Loucy (cell line): ENCODE measurements around the gene SPATA17.

Experiments
- H2AFZ ChIP-seq: fragments of 200-600 bp; sonication (generic); 2 replicates; pipeline ENCODE4 v1.6.0; 2016; ENCODE audit warnings: antibody characterized with exemption, mild to moderate bottlenecking, low read length, moderate library complexity
- H3F3A ChIP-seq: fragments of 200-600 bp; 2 replicates; pipeline ENCODE4 v1.6.0; 2016; ENCODE audit warnings: antibody characterized with exemption, low read depth, mild to moderate bottlenecking
- H3K27me3 ChIP-seq: fragments of 200-600 bp; sonication (generic); 2 replicates; pipeline ENCODE4 v1.6.1; 2014; ENCODE audit warnings: low read length, mild to moderate bottlenecking; ENCODE audit not compliant: insufficient read depth, poor library complexity, severe bottlenecking
- H3K36me3 ChIP-seq: fragments of 200-600 bp; sonication (generic); 2 replicates; pipeline ENCODE4 v1.6.1; 2016; ENCODE audit warnings: low read length; ENCODE audit not compliant: insufficient read depth
- H3K4me1 ChIP-seq: fragments of 200-600 bp; sonication (generic); 2 replicates; pipeline ENCODE4 v1.5.1; 2014; ENCODE audit warnings: low read length, mild to moderate bottlenecking; ENCODE audit not compliant: insufficient read depth, poor library complexity, severe bottlenecking
- H3K4me2 ChIP-seq: fragments of 200-600 bp; sonication (generic); 2 replicates; pipeline ENCODE4 v1.6.0; 2014; ENCODE audit warnings: antibody characterized with exemption, low read length, low read depth, mild to moderate bottlenecking; ENCODE audit not compliant: poor library complexity, severe bottlenecking
- H3K4me3 ChIP-seq: fragments of 200-600 bp; sonication (generic); 2 replicates; pipeline ENCODE4 v1.5.1; 2014; ENCODE audit warnings: low read length, mild to moderate bottlenecking, mixed read lengths; ENCODE audit not compliant: poor library complexity, severe bottlenecking
- H3K79me2 ChIP-seq: fragments of 200-600 bp; sonication (generic); 2 replicates; pipeline ENCODE4 v1.6.1; 2014; ENCODE audit warnings: low read length; ENCODE audit not compliant: insufficient read depth
- H3K9ac ChIP-seq: fragments of 200-600 bp; sonication (generic); 2 replicates; pipeline ENCODE4 v1.6.0; 2014; ENCODE audit warnings: mild to moderate bottlenecking, low read depth, low read length, moderate library complexity; ENCODE audit not compliant: poor library complexity, severe bottlenecking
- H3K9me2 ChIP-seq: fragments of 200-600 bp; sonication (generic); replicated peaks from 2 replicates; pipeline ENCODE4 v1.6.1; 2016; ENCODE audit warnings: low read depth, low read length, mixed read lengths
- H3K9me3 ChIP-seq: fragments of 200-600 bp; sonication (generic); 2 replicates; pipeline ENCODE4 v1.6.1; 2014; ENCODE audit warnings: mild to moderate bottlenecking, antibody characterized with exemption, low read length, low read depth; ENCODE audit not compliant: insufficient read depth
- H4K20me1 ChIP-seq: fragments of 200-600 bp; sonication (generic); 2 replicates; pipeline ENCODE4 v1.6.0; 2014; ENCODE audit warnings: antibody characterized with exemption, low read length, mild to moderate bottlenecking; ENCODE audit not compliant: insufficient read depth, poor library complexity, severe bottlenecking
- EZH2phosphoT487 ChIP-seq: fragments of 200-600 bp; IDR thresholded peaks from 2 replicates; pipeline ENCODE4 v1.6.1; 2018; ENCODE audit warnings: antibody characterized with exemption, mild to moderate bottlenecking, moderate library complexity, borderline replicate concordance
- TF ChIP-seq, protein P1 (sequence below): fragments of 200-600 bp; sonication (generic); conservative IDR thresholded peaks from 2 replicates; pipeline ENCODE4 v1.5.1; 2014; ENCODE audit warnings: mild to moderate bottlenecking, antibody characterized with exemption, low read length

The SPATA17 gene

GRCh38 chr1:217734973-217735372, 103.8 kb downstream of the SPATA17 start:
- Histone ChIP-seq H2AFZ (no peak overlapping the region), H3K36me3 (no peaks in the 10 kb centered on the region), H3K27me3 (no peaks in the 10 kb centered on the region), H3K9me3 (no peaks in the 10 kb centered on the region), H3K9ac (no peak overlapping the region), H3K9me2 (no peaks in the 10 kb centered on the region), H3F3A (no peaks in the 10 kb centered on the region), H3K4me3 (no peak overlapping the region), H3K4me2 (no peak overlapping the region), H4K20me1 (no peaks in the 10 kb centered on the region), H3K79me2 (no peaks in the 10 kb centered on the region), H3K4me1 (no peaks in the 10 kb centered on the region)
- TF ChIP-seq, protein P1, sequence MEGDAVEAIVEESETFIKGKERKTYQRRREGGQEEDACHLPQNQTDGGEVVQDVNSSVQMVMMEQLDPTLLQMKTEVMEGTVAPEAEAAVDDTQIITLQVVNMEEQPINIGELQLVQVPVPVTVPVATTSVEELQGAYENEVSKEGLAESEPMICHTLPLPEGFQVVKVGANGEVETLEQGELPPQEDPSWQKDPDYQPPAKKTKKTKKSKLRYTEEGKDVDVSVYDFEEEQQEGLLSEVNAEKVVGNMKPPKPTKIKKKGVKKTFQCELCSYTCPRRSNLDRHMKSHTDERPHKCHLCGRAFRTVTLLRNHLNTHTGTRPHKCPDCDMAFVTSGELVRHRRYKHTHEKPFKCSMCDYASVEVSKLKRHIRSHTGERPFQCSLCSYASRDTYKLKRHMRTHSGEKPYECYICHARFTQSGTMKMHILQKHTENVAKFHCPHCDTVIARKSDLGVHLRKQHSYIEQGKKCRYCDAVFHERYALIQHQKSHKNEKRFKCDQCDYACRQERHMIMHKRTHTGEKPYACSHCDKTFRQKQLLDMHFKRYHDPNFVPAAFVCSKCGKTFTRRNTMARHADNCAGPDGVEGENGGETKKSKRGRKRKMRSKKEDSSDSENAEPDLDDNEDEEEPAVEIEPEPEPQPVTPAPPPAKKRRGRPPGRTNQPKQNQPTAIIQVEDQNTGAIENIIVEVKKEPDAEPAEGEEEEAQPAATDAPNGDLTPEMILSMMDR, result no peak
- no peak for TF ChIP-seq EZH2phosphoT487

DNA sequence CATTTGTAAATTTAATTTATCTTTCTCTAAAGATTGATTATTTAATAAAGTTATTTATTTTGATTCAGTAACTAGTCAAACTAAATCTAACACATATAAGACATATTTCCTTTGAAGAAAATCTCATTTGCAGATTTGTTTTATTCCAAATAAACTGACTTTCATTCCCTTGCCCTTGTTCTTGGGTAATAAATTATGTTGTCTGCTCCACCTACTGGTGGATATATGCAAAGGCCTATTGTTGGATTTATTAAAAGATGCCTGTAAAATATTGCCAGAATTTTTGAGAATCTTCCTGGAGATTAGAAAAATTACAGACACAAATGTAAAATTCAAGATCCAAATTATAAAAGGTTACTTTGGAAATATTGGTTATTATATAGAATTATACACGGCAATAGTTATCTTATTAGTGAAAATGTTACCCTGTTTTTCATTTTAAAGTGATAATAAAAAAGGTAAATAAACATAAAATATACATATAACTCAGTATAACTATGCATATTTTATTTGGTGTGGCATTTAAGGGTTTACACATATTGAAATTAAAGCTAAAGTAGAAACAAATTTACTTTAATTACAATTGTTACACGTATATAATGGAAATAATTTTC, 116.1 kb downstream of the SPATA17 start:
- Histone ChIP-seq H3K4me3 (no peak overlapping the region), H4K20me1 (no peaks in the 10 kb centered on the region), H3K9ac (no peak overlapping the region), H3F3A (no peaks in the 10 kb centered on the region), H3K9me3 (no peaks in the 10 kb centered on the region), H2AFZ (no peak overlapping the region), H3K36me3 (no peaks in the 10 kb centered on the region), H3K27me3 (no peaks in the 10 kb centered on the region), H3K4me1 (no peaks in the 10 kb centered on the region), H3K4me2 (no peak overlapping the region), H3K9me2 (no peaks in the 10 kb centered on the region), H3K79me2 (no peaks in the 10 kb centered on the region)
- TF ChIP-seq EZH2phosphoT487, result no peak
- TF ChIP-seq, protein P1, result peak; percentile 79

- no peak overlapping the region for H3K4me3 ChIP-seq
- H3K79me2 ChIP-seq, result no peaks in the 10 kb centered on the region
- no peak overlapping the region for H2AFZ ChIP-seq
- H3K4me2 ChIP-seq, result no peak overlapping the region
- no peaks in the 10 kb centered on the region for H4K20me1 ChIP-seq
- H3F3A ChIP-seq, result no peaks in the 10 kb centered on the region
- H3K9ac ChIP-seq, result no peak overlapping the region
- no peaks in the 10 kb centered on the region for H3K36me3 ChIP-seq
- H3K9me3 ChIP-seq, result no peaks in the 10 kb centered on the region
- H3K4me1 ChIP-seq, result no peaks in the 10 kb centered on the region
- no peaks in the 10 kb centered on the region for H3K27me3 ChIP-seq
- TF ChIP-seq, protein P1, result no peak
- no peak for TF ChIP-seq EZH2phosphoT487
- H3K9me2 ChIP-seq, result no peaks in the 10 kb centered on the region
These were observed 138.6 kb downstream of the SPATA17 start for GRCh38 chr1:217769768-217770167.
